ACC112 (cell line): Measurements from ENCODE around the gene FIG4.
"Not testable (repeated sequence)": the region's sequence is repeated elsewhere in the genome, so short reads cannot be mapped to it uniquely, and the experiment has no call there.

Experiments
- H2AFZ ChIP-seq: fragments of 200-600 bp; sonication (generic); one replicate; pipeline ENCODE4 v1.6.0; 2017; ENCODE audit warnings: antibody characterized with exemption, low read length; ENCODE audit not compliant: unreplicated experiment
- H3K27ac ChIP-seq: fragments of 200-600 bp; sonication (generic); 2 replicates; pipeline ENCODE4 v1.5.1; 2014; ENCODE audit warnings: low read depth, mild to moderate bottlenecking, antibody characterized with exemption, low read length, moderate library complexity
- H3K27me3 ChIP-seq: fragments of 200-600 bp; sonication (generic); 2 replicates; pipeline ENCODE4 v1.6.1; 2014; ENCODE audit warnings: mild to moderate bottlenecking, antibody characterized with exemption, low read length, moderate library complexity, mixed read lengths; ENCODE audit not compliant: insufficient read depth
- H3K36me3 ChIP-seq: fragments of 200-600 bp; sonication (generic); 2 replicates; pipeline ENCODE4 v1.6.1; 2016; ENCODE audit warnings: mild to moderate bottlenecking, antibody characterized with exemption, low read length, moderate library complexity, mixed read lengths; ENCODE audit not compliant: insufficient read depth
- H3K4me1 ChIP-seq: fragments of 200-600 bp; sonication (generic); one replicate; pipeline ENCODE4 v1.6.1; 2016; ENCODE audit warnings: low read length, mixed read lengths; ENCODE audit not compliant: insufficient read depth, unreplicated experiment, control insufficient read depth
- H3K4me3 ChIP-seq: fragments of 200-600 bp; sonication (generic); 2 replicates; pipeline ENCODE4 v1.5.1; 2014; ENCODE audit warnings: mild to moderate bottlenecking, low read depth, low read length
- H3K79me2 ChIP-seq: fragments of 200-600 bp; sonication (generic); one replicate; pipeline ENCODE4 v1.6.0; 2016; ENCODE audit warnings: low read length; ENCODE audit not compliant: control insufficient read depth, unreplicated experiment, insufficient read depth

FIG4 gene

GRCh38 chr6:109841869-109842268, 150.8 kb downstream of the FIG4 start:
- Histone ChIP-seq H3K4me1 (no peaks in the 10 kb centered on the region), H3K27ac (no peak overlapping the region), H3K36me3 (no peaks in the 10 kb centered on the region)

GRCh38 chr6:109852713-109853112, 161.6 kb downstream of the FIG4 start:
- H3K4me1 ChIP-seq, result no peaks in the 10 kb centered on the region
- H3K27me3 ChIP-seq, result no peaks in the 10 kb centered on the region; the same call in 1 of the 2 replicates
- H3K27ac ChIP-seq, result no peak overlapping the region
- H3K36me3 ChIP-seq, result no peaks in the 10 kb centered on the region
- H2AFZ ChIP-seq, result no peak overlapping the region
- H3K4me3 ChIP-seq, result no peak overlapping the region
- no peaks in the 10 kb centered on the region for H3K79me2 ChIP-seq

More at GRCh38 chr6:109841869-109842268, 150.8 kb downstream of the FIG4 start:
- Histone ChIP-seq H3K27me3 (peaks cover 2% of the 10 kb centered on the region; the same call in 1 of the 2 replicates), H3K79me2 (no peaks in the 10 kb centered on the region), H3K4me3 (no peak overlapping the region), H2AFZ (no peak overlapping the region)

GRCh38 chr6:109853426-109853825, 162.3 kb downstream of the FIG4 start:
- no peak overlapping the region for H3K27ac ChIP-seq
- no peaks in the 10 kb centered on the region for H3K79me2 ChIP-seq
- H2AFZ ChIP-seq, result no peak overlapping the region
- H3K4me3 ChIP-seq, result no peak overlapping the region
- no peaks in the 10 kb centered on the region for H3K4me1 ChIP-seq
- H3K36me3 ChIP-seq, result no peaks in the 10 kb centered on the region
- no peaks in the 10 kb centered on the region; the same call in 1 of the 2 replicates for H3K27me3 ChIP-seq

GRCh38 chr6:109853951-109854350, 162.9 kb downstream of the FIG4 start:
- Histone ChIP-seq H3K79me2 (no peaks in the 10 kb centered on the region), H3K4me1 (no peaks in the 10 kb centered on the region), H2AFZ (no peak overlapping the region), H3K4me3 (no peak overlapping the region), H3K27me3 (no peaks in the 10 kb centered on the region; the same call in 1 of the 2 replicates), H3K27ac (no peak overlapping the region), H3K36me3 (no peaks in the 10 kb centered on the region)

- H3K27me3 ChIP-seq, result no peaks in the 10 kb centered on the region; the same call in 1 of the 2 replicates
- H3K36me3 ChIP-seq, result no peaks in the 10 kb centered on the region
- no peak overlapping the region for H3K27ac ChIP-seq
- H3K79me2 ChIP-seq, result no peaks in the 10 kb centered on the region
- H3K4me3 ChIP-seq, result no peak overlapping the region
- no peaks in the 10 kb centered on the region for H3K4me1 ChIP-seq
- H2AFZ ChIP-seq, result no peak overlapping the region
These were observed 163.6 kb downstream of the FIG4 start for GRCh38 chr6:109854541-109855308.

GRCh38 chr6:109855476-109856040, 164.5 kb downstream of the FIG4 start:
- not testable (repeated sequence) for H3K27ac ChIP-seq, H3K4me1 ChIP-seq, H2AFZ ChIP-seq, H3K79me2 ChIP-seq, H3K36me3 ChIP-seq, H3K27me3 ChIP-seq, H3K4me3 ChIP-seq

GRCh38 chr6:109861946-109862345, 170.8 kb downstream of the FIG4 start:
- Histone ChIP-seq H3K36me3 (no peaks in the 10 kb centered on the region), H3K27me3 (no peaks in the 10 kb centered on the region), H3K4me3 (no peak overlapping the region), H3K27ac (no peak overlapping the region), H3K79me2 (no peaks in the 10 kb centered on the region), H2AFZ (no peak overlapping the region), H3K4me1 (no peaks in the 10 kb centered on the region)

- Histone ChIP-seq H3K27ac (no peak overlapping the region), H3K36me3 (no peaks in the 10 kb centered on the region), H3K4me3 (no peak overlapping the region), H2AFZ (no peak overlapping the region), H3K4me1 (no peaks in the 10 kb centered on the region), H3K27me3 (no peaks in the 10 kb centered on the region; the same call in 1 of the 2 replicates), H3K79me2 (no peaks in the 10 kb centered on the region)
These were observed 173.0 kb downstream of the FIG4 start for GRCh38 chr6:109864050-109864449.

- no peaks in the 10 kb centered on the region for H3K79me2 ChIP-seq
- no peak overlapping the region for H2AFZ ChIP-seq
- H3K36me3 ChIP-seq, result no peaks in the 10 kb centered on the region
- no peaks in the 10 kb centered on the region for H3K4me1 ChIP-seq
- no peak overlapping the region for H3K4me3 ChIP-seq
- H3K27ac ChIP-seq, result no peak overlapping the region
- peaks cover 5% of the 10 kb centered on the region for H3K27me3 ChIP-seq
These were observed 174.9 kb downstream of the FIG4 start for GRCh38 chr6:109865968-109866367.

- no peak overlapping the region for H3K4me3 ChIP-seq
- no peaks in the 10 kb centered on the region for H3K79me2 ChIP-seq
- no peak overlapping the region for H2AFZ ChIP-seq
- no peaks in the 10 kb centered on the region for H3K4me1 ChIP-seq
- no peaks in the 10 kb centered on the region for H3K36me3 ChIP-seq
- H3K27ac ChIP-seq, result no peak overlapping the region
- H3K27me3 ChIP-seq, result peaks cover 5% of the 10 kb centered on the region
These were observed 176.2 kb downstream of the FIG4 start for GRCh38 chr6:109867009-109867969.
